Thymus (tissue), 11 donors: ENCODE measurements around the gene ALKBH6. TPM values are rescaled to one million over a fixed set of nuclear protein-coding genes. Genes with fewer than 3 reads are reported as not detected.
"Not testable (repeated sequence)": the region's sequence is repeated elsewhere in the genome, so short reads cannot be mapped to it uniquely, and the experiment has no call there.

Experiments used
- DNase-seq, 9 donors: peaks; one replicate each; pipeline ENCODE4 v3.0.0-alpha.2; 2013; ENCODE audit warnings: low spot score in 9 of 9, low read depth in 6 of 9, missing footprints in 1 of 9
- H3K27ac ChIP-seq, 2 donors: one replicate each; pipeline ENCODE4 v1.5.1; 2013; ENCODE audit warnings: control low read depth in 1 of 2, low read depth in 1 of 2, low read length in 1 of 2, mild to moderate bottlenecking in 1 of 2, moderate library complexity in 1 of 2
- H3K27me3 ChIP-seq, 2 donors: one replicate each; pipeline ENCODE4 v1.5.1; 2013; ENCODE audit warnings: low read length in 1 of 2; ENCODE audit not compliant: control insufficient read depth in 2 of 2, insufficient read depth in 1 of 2
- H3K36me3 ChIP-seq, 2 donors: one replicate each; pipeline ENCODE4 v1.5.1; 2013; ENCODE audit warnings: low read length in 1 of 2, mild to moderate bottlenecking in 1 of 2, moderate library complexity in 1 of 2; ENCODE audit not compliant: control insufficient read depth in 2 of 2, insufficient read depth in 2 of 2
- H3K4me1 ChIP-seq, 2 donors: one replicate each; pipeline ENCODE4 v1.5.1; 2013; ENCODE audit warnings: low read length in 2 of 2; ENCODE audit not compliant: control insufficient read depth in 2 of 2, insufficient read depth in 2 of 2
- H3K4me3 ChIP-seq, 2 donors: one replicate each; pipeline ENCODE4 v1.5.1; 2013; ENCODE audit warnings: low read length in 2 of 2, control low read depth in 1 of 2, mild to moderate bottlenecking in 1 of 2
- H3K9me3 ChIP-seq, 2 donors: one replicate each; pipeline ENCODE4 v1.5.1; 2013; ENCODE audit warnings: low read length in 1 of 2, mild to moderate bottlenecking in 1 of 2; ENCODE audit not compliant: control insufficient read depth in 2 of 2, insufficient read depth in 1 of 2
- WGBS: extraction: QIAGEN DNeasy Blood & Tissue Kit; methylation state at CpG from one replicate; pipeline ENCODE4 v1.1.7; 2013; 5-methylcytosine and 5-hydroxymethylcytosine counted together
- polyA plus RNA-seq: library from polyadenylated mRNA; stranded (reverse); fragments of 200-250 nt; gene quantifications from one replicate; pipeline ENCODE4 v1.2.3, GENCODE V29; 2013
- total RNA-seq: library from RNA; stranded (reverse); fragments of 120-200 nt; gene quantifications from one replicate; pipeline ENCODE4 v1.2.4, GENCODE V29; 2013
- donor health status: healthy.

ALKBH6 gene
- total and polyA plus RNA-seq, 2 donors, result 14.1 to 33.9 TPM

GRCh38 chr19:36054119-36054732, 40.2 kb upstream of the ALKBH6 start, which contains the start of gene THAP8:
TSS of gene THAP8 (minus strand) at chr19:36054285. CDS start at chr19:36054217, 68 bp downstream.
- under 1% methylated on average over 56 of the region's 56 CpGs for WGBS
- Histone ChIP-seq H3K4me3 (peak within 1 kb of the TSS; percentile 81 to 85), H3K27ac (peak within 1 kb of the TSS; percentile 100), H3K9me3 (no peaks in the 10 kb centered on the region), H3K4me1 (peaks cover 10 to 23% of the 10 kb centered on the region in 2 donors), H3K27me3 (no peaks in the 10 kb centered on the region), H3K36me3 (peaks cover 6 to 9% of the 10 kb centered on the region in 2 donors)
- DNase-seq, result peak; percentile 98 to 100 (median 100)

GRCh38 chr19:36051637-36052036, 37.6 kb upstream of the ALKBH6 start:
- no peak for DNase-seq
- Histone ChIP-seq H3K36me3 (no peaks in the 10 kb centered on the region), H3K27me3 (no peaks in the 10 kb centered on the region), H3K4me3 (no peak overlapping the region), H3K27ac (no peak overlapping the region), H3K4me1 (peaks cover 10 to 19% of the 10 kb centered on the region in 2 donors), H3K9me3 (no peaks in the 10 kb centered on the region)
- WGBS, result 97% methylated on average over 4 of the region's 4 CpGs

- no peaks in the 10 kb centered on the region for H3K9me3 ChIP-seq
- H3K27me3 ChIP-seq, result no peaks in the 10 kb centered on the region
- H3K36me3 ChIP-seq, result no peaks in the 10 kb centered on the region
- no peak for DNase-seq
- peaks cover 10 to 15% of the 10 kb centered on the region in 2 donors for H3K4me1 ChIP-seq
- H3K27ac ChIP-seq, result no peak overlapping the region
- 62% methylated on average over 3 of the region's 3 CpGs for WGBS
- no peak overlapping the region for H3K4me3 ChIP-seq
Measured at GRCh38 chr19:36051236-36051635, 37.2 kb upstream of the ALKBH6 start.

- no peak for DNase-seq
- Histone ChIP-seq H3K36me3 (peaks cover 0 to 2% of the 10 kb centered on the region in 2 donors), H3K4me3 (no peak overlapping the region), H3K4me1 (peaks cover 3 to 4% of the 10 kb centered on the region in 2 donors), H3K9me3 (no peaks in the 10 kb centered on the region), H3K27me3 (no peaks in the 10 kb centered on the region), H3K27ac (no peak overlapping the region)
- WGBS, result 97% methylated on average over 4 of the region's 4 CpGs
Measured at GRCh38 chr19:36049080-36049698, 35.2 kb upstream of the ALKBH6 start.

- no peaks in the 10 kb centered on the region for H3K9me3 ChIP-seq
Measured at GRCh38 chr19:36047835-36048234, 33.8 kb upstream of the ALKBH6 start.

GRCh38 chr19:36046443-36047050, 32.5 kb upstream of the ALKBH6 start:
- Histone ChIP-seq H3K4me1 (no peaks in the 10 kb centered on the region), H3K36me3 (peaks cover 0 to 2% of the 10 kb centered on the region in 2 donors), H3K27ac (no peak overlapping the region), H3K27me3 (no peaks in the 10 kb centered on the region), H3K9me3 (no peaks in the 10 kb centered on the region), H3K4me3 (no peak overlapping the region)
- no peak for DNase-seq
- 99% methylated on average over 5 of the region's 5 CpGs for WGBS

More at GRCh38 chr19:36047835-36048234, 33.8 kb upstream of the ALKBH6 start:
- no peaks in the 10 kb centered on the region for H3K27me3 ChIP-seq
- no peak overlapping the region for H3K4me3 ChIP-seq
- no peak for DNase-seq
- H3K27ac ChIP-seq, result no peak overlapping the region
- H3K4me1 ChIP-seq, result peaks cover 0 to 1% of the 10 kb centered on the region in 2 donors
- peaks cover 0 to 2% of the 10 kb centered on the region in 2 donors for H3K36me3 ChIP-seq

- Histone ChIP-seq H3K4me1 (no peaks in the 10 kb centered on the region), H3K36me3 (peaks cover 2 to 11% of the 10 kb centered on the region in 2 donors), H3K9me3 (no peaks in the 10 kb centered on the region), H3K4me3 (no peak overlapping the region), H3K27ac (no peak overlapping the region), H3K27me3 (no peaks in the 10 kb centered on the region)
- 97% methylated on average over 2 of the region's 2 CpGs for WGBS
- no peak for DNase-seq
Measured at GRCh38 chr19:36043952-36044351, 29.9 kb upstream of the ALKBH6 start.

- 73% methylated on average over 3 of the region's 3 CpGs for WGBS
- no peak for DNase-seq
Measured at GRCh38 chr19:36041831-36042230, 27.8 kb upstream of the ALKBH6 start.

GRCh38 chr19:36041092-36041491, 27.1 kb upstream of the ALKBH6 start:
- not testable (repeated sequence) for H3K27me3 ChIP-seq, H3K27ac ChIP-seq, DNase-seq, H3K4me3 ChIP-seq, H3K4me1 ChIP-seq, H3K9me3 ChIP-seq
- WGBS, result 97% methylated on average over 6 of the region's 6 CpGs
- H3K36me3 ChIP-seq, result peaks cover 2 to 15% of the 10 kb centered on the region in 2 donors

More at GRCh38 chr19:36041831-36042230, 27.8 kb upstream of the ALKBH6 start:
- Histone ChIP-seq H3K4me3 (no peak overlapping the region), H3K27ac (peak overlapping the region in 1 of 2 donors; percentile 42), H3K36me3 (peaks cover 2 to 15% of the 10 kb centered on the region in 2 donors), H3K27me3 (no peaks in the 10 kb centered on the region), H3K4me1 (peaks cover 0 to 2% of the 10 kb centered on the region in 2 donors), H3K9me3 (no peaks in the 10 kb centered on the region)
